ENCODE measurements around the gene FBP1. TPM values are rescaled to one million over a fixed set of nuclear protein-coding genes. Genes with fewer than 3 reads are reported as not detected.

FBP1 gene
- total and polyA plus RNA-seq, 2 experiments from 2014 or later: 1.3 to 2.9 TPM

DNA sequence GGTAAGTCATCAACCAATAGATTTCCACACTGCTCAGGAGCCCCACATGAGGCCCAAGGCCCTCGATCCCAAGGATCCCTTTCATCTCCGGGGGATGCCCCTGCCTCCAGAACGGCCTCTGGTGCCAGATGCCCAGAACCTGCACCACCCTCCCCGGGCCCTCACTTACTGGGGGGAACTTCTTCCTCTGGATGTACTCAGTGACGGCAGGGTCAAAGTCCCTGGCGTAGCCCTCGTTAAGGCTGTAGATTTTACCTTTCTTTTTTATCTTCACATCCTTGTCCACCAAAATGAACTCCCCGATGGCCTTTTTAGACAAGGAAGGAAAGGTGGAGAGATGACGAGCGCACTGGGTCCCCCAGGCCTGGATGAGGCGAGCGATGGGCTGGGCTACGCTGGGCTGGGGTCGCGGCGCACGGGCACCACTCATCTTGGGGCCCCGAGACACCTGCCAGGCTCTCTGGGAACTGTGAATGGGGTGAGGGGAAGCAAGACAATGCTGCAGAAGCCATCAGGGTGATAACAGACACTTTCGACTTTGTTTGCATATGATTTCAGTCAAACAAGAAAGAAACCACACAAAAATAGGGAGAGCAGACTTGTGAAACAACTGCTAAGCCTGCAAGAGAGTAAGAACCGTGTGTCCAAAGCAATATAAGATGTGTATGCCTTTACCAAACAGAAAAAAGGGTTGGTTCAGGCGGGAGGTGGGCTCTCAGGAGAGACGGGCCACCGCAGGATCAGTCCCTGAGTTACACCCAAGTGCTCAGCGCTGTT, 32.5 kb downstream of the FBP1 start:
- Histone ChIP-seq H3K36me3 (no peaks in the 10 kb centered on the region), H3K4me3 (no peak overlapping the region), H3K27ac (no peak overlapping the region), H3K27me3 (no peaks in the 10 kb centered on the region), H3K4me1 (ENCODE audit: low read depth) (peaks cover 25% of the 10 kb centered on the region), H3K9me3 (ENCODE audit: low read depth) (no peaks in the 10 kb centered on the region)
- TF ChIP-seq, protein P1, sequence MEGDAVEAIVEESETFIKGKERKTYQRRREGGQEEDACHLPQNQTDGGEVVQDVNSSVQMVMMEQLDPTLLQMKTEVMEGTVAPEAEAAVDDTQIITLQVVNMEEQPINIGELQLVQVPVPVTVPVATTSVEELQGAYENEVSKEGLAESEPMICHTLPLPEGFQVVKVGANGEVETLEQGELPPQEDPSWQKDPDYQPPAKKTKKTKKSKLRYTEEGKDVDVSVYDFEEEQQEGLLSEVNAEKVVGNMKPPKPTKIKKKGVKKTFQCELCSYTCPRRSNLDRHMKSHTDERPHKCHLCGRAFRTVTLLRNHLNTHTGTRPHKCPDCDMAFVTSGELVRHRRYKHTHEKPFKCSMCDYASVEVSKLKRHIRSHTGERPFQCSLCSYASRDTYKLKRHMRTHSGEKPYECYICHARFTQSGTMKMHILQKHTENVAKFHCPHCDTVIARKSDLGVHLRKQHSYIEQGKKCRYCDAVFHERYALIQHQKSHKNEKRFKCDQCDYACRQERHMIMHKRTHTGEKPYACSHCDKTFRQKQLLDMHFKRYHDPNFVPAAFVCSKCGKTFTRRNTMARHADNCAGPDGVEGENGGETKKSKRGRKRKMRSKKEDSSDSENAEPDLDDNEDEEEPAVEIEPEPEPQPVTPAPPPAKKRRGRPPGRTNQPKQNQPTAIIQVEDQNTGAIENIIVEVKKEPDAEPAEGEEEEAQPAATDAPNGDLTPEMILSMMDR (IDR thresholded peaks at IDR 0.05; ENCODE audit: low read depth, low read length): no peak
- no peak for DNase-seq (ENCODE audit: low read depth in 1 of 2, low spot score in 1 of 2)

DNA sequence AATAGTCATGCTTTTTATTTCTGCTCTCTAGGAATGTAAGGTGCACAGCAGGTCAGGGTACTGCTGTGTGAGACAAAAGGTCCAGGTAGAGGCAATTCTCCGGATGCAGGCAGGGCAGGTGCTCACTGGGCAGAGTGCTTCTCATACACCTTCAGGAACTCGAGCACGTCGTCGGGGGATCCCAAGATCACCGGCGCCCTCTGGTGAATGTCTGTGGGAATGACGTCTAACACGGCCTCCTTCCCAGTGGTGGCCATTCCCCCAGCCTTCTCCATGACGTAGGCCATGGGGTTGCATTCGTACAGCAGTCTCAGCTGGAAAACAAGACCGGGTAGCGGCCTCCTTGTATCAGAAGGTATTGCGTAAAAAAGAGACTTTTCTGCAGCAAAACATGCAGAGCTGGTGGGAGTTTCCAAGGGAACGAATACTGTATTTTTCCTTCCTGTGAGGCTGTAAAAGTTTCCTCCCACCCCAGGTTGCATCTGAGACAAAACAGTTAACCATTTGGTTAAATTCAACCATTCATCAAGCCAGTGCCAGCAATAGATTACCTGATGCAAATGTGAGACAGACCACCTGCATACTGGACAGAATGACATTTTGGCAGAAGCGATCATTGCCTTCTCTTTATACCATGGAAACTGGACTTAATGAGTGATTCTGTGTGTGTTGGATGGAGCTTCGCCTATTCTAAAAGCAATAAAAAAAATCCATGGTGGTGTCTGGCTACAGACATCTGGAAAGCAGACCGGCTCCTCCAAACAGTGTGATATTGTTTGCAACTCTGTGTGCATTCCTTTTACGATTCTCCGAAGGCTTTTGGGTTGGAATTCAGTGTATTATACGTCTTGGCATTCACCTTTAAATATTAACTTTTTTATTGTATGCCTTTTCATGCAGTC, 35.8 kb downstream of the FBP1 start:
- H3K27me3 ChIP-seq: no peaks in the 10 kb centered on the region
- DNase-seq (ENCODE audit: low read depth in 1 of 2, low spot score in 1 of 2): peak; percentile 73 to 91
- no peaks in the 10 kb centered on the region for H3K9me3 ChIP-seq (ENCODE audit: low read depth)
- no peak overlapping the region for H3K4me3 ChIP-seq
- H3K27ac ChIP-seq: no peak overlapping the region
- TF ChIP-seq, protein P1 (IDR thresholded peaks at IDR 0.05; ENCODE audit: low read depth, low read length): peak; percentile 76
- no peaks in the 10 kb centered on the region for H3K36me3 ChIP-seq
- H3K4me1 ChIP-seq (ENCODE audit: low read depth): peaks cover 19% of the 10 kb centered on the region

DNA sequence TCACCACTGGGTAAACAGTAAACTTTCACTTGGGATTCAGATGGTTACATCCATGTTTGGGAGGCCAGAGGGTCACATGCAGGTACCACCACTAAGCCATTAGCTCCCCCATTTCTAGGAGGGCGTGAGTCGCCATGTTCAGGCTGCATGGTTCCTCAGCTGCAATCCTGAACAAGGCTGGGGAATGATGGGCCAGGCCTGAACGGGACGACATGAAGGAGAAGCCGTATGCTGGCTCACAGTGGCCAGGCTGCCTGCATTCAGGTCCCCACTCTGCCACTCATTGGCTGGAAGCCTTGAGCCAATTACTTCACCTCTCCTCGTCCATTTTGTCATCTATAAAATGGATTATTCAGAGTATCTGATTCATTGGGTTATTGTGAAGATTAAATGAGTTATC, 36.7 kb downstream of the FBP1 start:
- Histone ChIP-seq H3K4me3 (no peak overlapping the region), H3K4me1 (ENCODE audit: low read depth) (peaks cover 13% of the 10 kb centered on the region), H3K36me3 (no peaks in the 10 kb centered on the region), H3K27me3 (no peaks in the 10 kb centered on the region), H3K9me3 (ENCODE audit: low read depth) (no peaks in the 10 kb centered on the region), H3K27ac (no peak overlapping the region)
- no peak for DNase-seq (ENCODE audit: low read depth in 1 of 2, low spot score in 1 of 2)
- TF ChIP-seq, protein P1 (IDR thresholded peaks at IDR 0.05; ENCODE audit: low read depth, low read length): no peak

DNA sequence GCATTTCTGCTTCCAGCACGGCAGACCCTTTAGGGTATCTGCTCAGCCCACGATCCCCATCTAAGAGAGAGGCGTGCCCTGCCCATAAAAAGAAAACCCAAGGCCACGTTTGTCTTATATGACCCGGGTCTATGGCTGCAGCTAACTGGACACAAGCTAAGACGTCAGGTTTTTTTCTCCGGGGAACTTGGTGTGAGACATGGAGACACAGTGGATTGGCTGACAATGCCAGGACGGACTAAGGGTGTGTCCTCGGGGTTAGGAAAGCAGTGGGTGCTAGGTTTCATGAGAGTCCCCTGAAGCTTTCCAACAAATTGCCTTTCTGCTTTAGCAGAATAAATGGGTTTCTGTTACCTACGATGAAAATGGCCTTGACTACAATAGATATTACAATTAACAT, 38.6 kb downstream of the FBP1 start:
- Histone ChIP-seq H3K4me1 (ENCODE audit: low read depth) (peaks cover 10% of the 10 kb centered on the region), H3K9me3 (ENCODE audit: low read depth) (no peaks in the 10 kb centered on the region), H3K27me3 (no peaks in the 10 kb centered on the region), H3K36me3 (no peaks in the 10 kb centered on the region), H3K4me3 (no peak overlapping the region), H3K27ac (no peak overlapping the region)
- DNase-seq (ENCODE audit: low read depth in 1 of 2, low spot score in 1 of 2): no peak
- TF ChIP-seq, protein P1 (IDR thresholded peaks at IDR 0.05; ENCODE audit: low read depth, low read length): no peak

DNA sequence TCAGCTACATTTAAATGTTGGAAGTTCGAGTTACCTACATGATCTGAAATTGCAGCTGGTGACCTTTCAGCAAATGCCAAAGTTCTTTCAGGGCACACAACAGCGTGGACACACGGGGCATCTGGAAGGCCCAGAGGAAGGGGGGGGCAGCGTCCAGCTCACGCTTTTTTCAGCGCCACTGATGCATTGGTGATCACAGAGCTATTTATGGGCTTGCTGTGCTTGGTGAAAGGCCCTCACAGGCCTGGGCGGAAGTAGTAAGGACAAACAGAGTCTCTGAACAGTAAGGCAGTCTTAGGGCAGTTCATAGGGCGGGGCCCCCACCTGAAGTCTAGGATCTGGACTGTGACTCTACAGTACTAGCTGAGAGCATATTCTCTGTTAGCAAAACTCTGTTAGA, 39.1 kb downstream of the FBP1 start:
- no peaks in the 10 kb centered on the region for H3K36me3 ChIP-seq
- no peak overlapping the region for H3K27ac ChIP-seq
- H3K4me3 ChIP-seq: no peak overlapping the region
- TF ChIP-seq, protein P1 (IDR thresholded peaks at IDR 0.05; ENCODE audit: low read depth, low read length): no peak
- H3K9me3 ChIP-seq (ENCODE audit: low read depth): no peaks in the 10 kb centered on the region
- H3K27me3 ChIP-seq: no peaks in the 10 kb centered on the region
- no peak for DNase-seq (ENCODE audit: low read depth in 1 of 2, low spot score in 1 of 2)
- H3K4me1 ChIP-seq (ENCODE audit: low read depth): peaks cover 6% of the 10 kb centered on the region
